HepG2 (cell line): Measurements from ENCODE around the gene POU5F1. TPM values are rescaled to one million over a fixed set of nuclear protein-coding genes. Genes with fewer than 3 reads are reported as not detected.

Source experiments
- EHMT2 ChIP-seq: fragments of 200-600 bp; sonication (generic); IDR thresholded peaks from 2 replicates; pipeline ENCODE4 v1.7.0; 2017; ENCODE audit warnings: antibody characterized with exemption, low read depth, low read length, borderline replicate concordance
- ETV6 ChIP-seq: sonication (generic); formaldehyde crosslinking; conservative IDR thresholded peaks from 2 replicates; pipeline ENCODE4 v1.4.0; 2020; ENCODE audit warnings: missing genetic modification reagents
- FOXM1 ChIP-seq: sonication (generic); formaldehyde crosslinking; IDR thresholded peaks from 2 replicates; pipeline ENCODE4 v1.5.0; 2020; ENCODE audit warnings: missing genetic modification reagents
- GTF2F1 ChIP-seq: fragments of 150-350 bp; IDR thresholded peaks from 2 replicates; pipeline ENCODE4 v1.6.1; 2014; ENCODE audit warnings: low read length
- KDM5A ChIP-seq: fragments of 200-600 bp; sonication (generic); IDR thresholded peaks from 2 replicates; pipeline ENCODE4 v1.7.0; 2018; ENCODE audit warnings: antibody characterized with exemption, mild to moderate bottlenecking, low read length, borderline replicate concordance
- KLF9 ChIP-seq: IDR thresholded peaks from 2 replicates; pipeline ENCODE4 v1.6.1; 2016; ENCODE audit warnings: low read depth
- SMARCE1 ChIP-seq: fragments of 450-650 bp; IDR thresholded peaks from 2 replicates; pipeline ENCODE4 v1.6.1; 2017; ENCODE audit warnings: borderline replicate concordance
- SP1 ChIP-seq, 2 experiments: fragments of 450-650 bp in 1 of 2; sonication (generic) in 1 of 2; formaldehyde crosslinking in 1 of 2; IDR thresholded peaks; 2 replicates each; pipeline versions ENCODE4 v1.4.0 to v1.6.1; 2016 to 2020; ENCODE audit warnings: missing genetic modification reagents in 1 of 2
- TBP ChIP-seq: sonication (generic); formaldehyde crosslinking; IDR thresholded peaks from 2 replicates; pipeline ENCODE4 v1.5.0; 2020; ENCODE audit warnings: missing genetic modification reagents
- TGIF2 ChIP-seq: IDR thresholded peaks from 2 replicates; pipeline ENCODE4 v1.6.1; 2016; ENCODE audit warnings: control low read depth, missing compliant biosample characterization
- XBP1 ChIP-seq: sonication (generic); formaldehyde crosslinking; IDR thresholded peaks from 2 replicates; pipeline ENCODE4 v1.5.0; 2020; ENCODE audit warnings: missing genetic modification reagents
- ZNF234 ChIP-seq: sonication (generic); formaldehyde crosslinking; conservative IDR thresholded peaks from 2 replicates; pipeline ENCODE4 v1.5.1; 2020; ENCODE audit warnings: mild to moderate bottlenecking, missing genetic modification reagents
- ZNF496 ChIP-seq: sonication (generic); formaldehyde crosslinking; IDR thresholded peaks from 2 replicates; pipeline ENCODE4 v1.8.1; 2023; ENCODE audit warnings: mild to moderate bottlenecking, moderate library complexity, missing genetic modification reagents; ENCODE audit not compliant: insufficient replicate concordance
- polyA plus RNA-seq, 8 experiments: library from polyadenylated mRNA; depleted of rRNA in 3 of 8; stranded (reverse) in 7 of 8; unstranded in 1 of 8; fragments of >200 nt; fragmentation: Illumina TruSeq in 4 of 8; extraction: Trizol in 4 of 8; gene quantifications; 2 replicates each; pipeline versions ENCODE4 v1.2.1 to v1.2.3, GENCODE V29; 2011 to 2016; ENCODE audit warnings: low read depth in 4 of 8, missing spikeins in 1 of 8, mixed read lengths in 1 of 8; ENCODE audit not compliant: insufficient read depth in 1 of 8
- total RNA-seq, 5 experiments: library from RNA; depleted of rRNA; stranded (reverse); fragments of >200 nt; fragmentation: Illumina TruSeq; extraction: Trizol; gene quantifications; 2 replicates each; pipeline ENCODE4 v1.2.3, GENCODE V29; 2016; ENCODE audit warnings: low read depth in 1 of 5
- TF ChIP-seq, protein P1 (sequence below): sonication (generic); formaldehyde crosslinking; IDR thresholded peaks from 2 replicates; pipeline ENCODE4 v1.5.1; 2020; ENCODE audit warnings: missing genetic modification reagents, mild to moderate bottlenecking, borderline replicate concordance
- TF ChIP-seq, protein P2 (sequence below): sonication (generic); formaldehyde crosslinking; IDR thresholded peaks from 2 replicates; pipeline ENCODE4 v1.4.0; 2020; ENCODE audit warnings: mild to moderate bottlenecking, missing genetic modification reagents
- TF ChIP-seq, protein P3 (sequence below): sonication (generic); formaldehyde crosslinking; IDR thresholded peaks from 2 replicates; pipeline ENCODE4 v1.4.0; 2020; ENCODE audit warnings: missing genetic modification reagents, borderline replicate concordance
- TF ChIP-seq, protein P4 (sequence below): sonication (generic); formaldehyde crosslinking; IDR thresholded peaks from 2 replicates; pipeline ENCODE4 v1.4.0; 2020; ENCODE audit warnings: missing genetic modification reagents
- TF ChIP-seq, protein P5 (sequence below): sonication (generic); formaldehyde crosslinking; IDR thresholded peaks from 2 replicates; pipeline ENCODE4 v1.4.0; 2020; ENCODE audit warnings: missing genetic modification reagents, borderline replicate concordance

Gene POU5F1
- total and polyA plus RNA-seq, 2 of the 13 experiments (the other 11 are each of a cell fraction or from before 2014, with no cell fraction given), result 2.5 to 7.2 TPM

DNA sequence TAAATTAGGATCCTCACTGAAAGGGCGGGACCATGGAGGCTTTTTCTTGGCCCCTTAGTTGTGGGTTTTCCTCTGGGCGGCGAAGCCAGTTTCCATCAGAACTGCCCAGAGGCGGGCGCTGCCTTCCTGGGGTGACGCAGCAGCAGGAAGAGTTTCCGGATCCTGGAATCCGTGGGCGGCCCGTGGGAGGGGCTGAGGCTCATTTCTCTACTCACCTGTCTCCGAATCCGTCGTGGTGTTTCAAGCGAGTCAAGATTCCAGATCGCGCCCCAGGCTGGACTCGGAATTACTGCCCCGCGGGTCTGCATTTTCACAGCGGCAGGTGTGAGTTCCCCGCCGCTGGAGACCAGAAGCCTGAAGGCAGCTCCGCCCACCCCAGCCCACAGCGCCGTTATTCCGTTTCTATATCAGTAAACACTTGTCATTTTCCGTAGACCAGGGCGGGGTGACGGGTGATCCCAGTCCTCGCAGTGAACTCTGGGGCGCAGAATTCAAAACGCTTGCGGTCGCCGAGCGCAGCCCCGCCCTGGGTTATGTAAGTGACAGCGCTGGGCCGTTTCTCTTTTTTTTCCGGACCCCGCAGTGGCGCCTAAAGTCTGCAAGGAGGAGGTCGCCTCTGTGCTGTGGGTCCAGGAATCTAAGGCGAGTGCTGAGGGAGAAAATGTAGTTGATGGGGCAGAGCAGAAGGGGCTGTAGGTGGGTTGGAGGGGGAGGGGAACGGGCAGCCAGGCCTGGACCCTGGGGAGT, 27.2 kb upstream of the POU5F1 start (continued):
- TF ChIP-seq SP1 (IDR thresholded peaks at IDR 0.05), result no peak
- TF ChIP-seq SP1 (CRISPR knock-in tag; IDR thresholded peaks at IDR 0.05), result no peak
- no peak for TF ChIP-seq ETV6
- TF ChIP-seq GTF2F1, result no peak
- TF ChIP-seq, protein P1, sequence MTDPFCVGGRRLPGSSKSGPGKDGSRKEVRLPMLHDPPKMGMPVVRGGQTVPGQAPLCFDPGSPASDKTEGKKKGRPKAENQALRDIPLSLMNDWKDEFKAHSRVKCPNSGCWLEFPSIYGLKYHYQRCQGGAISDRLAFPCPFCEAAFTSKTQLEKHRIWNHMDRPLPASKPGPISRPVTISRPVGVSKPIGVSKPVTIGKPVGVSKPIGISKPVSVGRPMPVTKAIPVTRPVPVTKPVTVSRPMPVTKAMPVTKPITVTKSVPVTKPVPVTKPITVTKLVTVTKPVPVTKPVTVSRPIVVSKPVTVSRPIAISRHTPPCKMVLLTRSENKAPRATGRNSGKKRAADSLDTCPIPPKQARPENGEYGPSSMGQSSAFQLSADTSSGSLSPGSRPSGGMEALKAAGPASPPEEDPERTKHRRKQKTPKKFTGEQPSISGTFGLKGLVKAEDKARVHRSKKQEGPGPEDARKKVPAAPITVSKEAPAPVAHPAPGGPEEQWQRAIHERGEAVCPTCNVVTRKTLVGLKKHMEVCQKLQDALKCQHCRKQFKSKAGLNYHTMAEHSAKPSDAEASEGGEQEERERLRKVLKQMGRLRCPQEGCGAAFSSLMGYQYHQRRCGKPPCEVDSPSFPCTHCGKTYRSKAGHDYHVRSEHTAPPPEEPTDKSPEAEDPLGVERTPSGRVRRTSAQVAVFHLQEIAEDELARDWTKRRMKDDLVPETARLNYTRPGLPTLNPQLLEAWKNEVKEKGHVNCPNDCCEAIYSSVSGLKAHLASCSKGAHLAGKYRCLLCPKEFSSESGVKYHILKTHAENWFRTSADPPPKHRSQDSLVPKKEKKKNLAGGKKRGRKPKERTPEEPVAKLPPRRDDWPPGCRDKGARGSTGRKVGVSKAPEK, result no peak
- no peak; the same call in 1 of the 2 replicates for TF ChIP-seq EHMT2
- TF ChIP-seq, protein P2, sequence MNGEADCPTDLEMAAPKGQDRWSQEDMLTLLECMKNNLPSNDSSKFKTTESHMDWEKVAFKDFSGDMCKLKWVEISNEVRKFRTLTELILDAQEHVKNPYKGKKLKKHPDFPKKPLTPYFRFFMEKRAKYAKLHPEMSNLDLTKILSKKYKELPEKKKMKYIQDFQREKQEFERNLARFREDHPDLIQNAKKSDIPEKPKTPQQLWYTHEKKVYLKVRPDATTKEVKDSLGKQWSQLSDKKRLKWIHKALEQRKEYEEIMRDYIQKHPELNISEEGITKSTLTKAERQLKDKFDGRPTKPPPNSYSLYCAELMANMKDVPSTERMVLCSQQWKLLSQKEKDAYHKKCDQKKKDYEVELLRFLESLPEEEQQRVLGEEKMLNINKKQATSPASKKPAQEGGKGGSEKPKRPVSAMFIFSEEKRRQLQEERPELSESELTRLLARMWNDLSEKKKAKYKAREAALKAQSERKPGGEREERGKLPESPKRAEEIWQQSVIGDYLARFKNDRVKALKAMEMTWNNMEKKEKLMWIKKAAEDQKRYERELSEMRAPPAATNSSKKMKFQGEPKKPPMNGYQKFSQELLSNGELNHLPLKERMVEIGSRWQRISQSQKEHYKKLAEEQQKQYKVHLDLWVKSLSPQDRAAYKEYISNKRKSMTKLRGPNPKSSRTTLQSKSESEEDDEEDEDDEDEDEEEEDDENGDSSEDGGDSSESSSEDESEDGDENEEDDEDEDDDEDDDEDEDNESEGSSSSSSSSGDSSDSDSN (CRISPR knock-in tag), result peak; percentile 33; the same call in 1 of the 2 replicates
- peak; percentile 56; the same call in 1 of the 2 replicates for TF ChIP-seq KDM5A
- no peak for TF ChIP-seq KLF9
- no peak for TF ChIP-seq SMARCE1
- TF ChIP-seq, protein P3, sequence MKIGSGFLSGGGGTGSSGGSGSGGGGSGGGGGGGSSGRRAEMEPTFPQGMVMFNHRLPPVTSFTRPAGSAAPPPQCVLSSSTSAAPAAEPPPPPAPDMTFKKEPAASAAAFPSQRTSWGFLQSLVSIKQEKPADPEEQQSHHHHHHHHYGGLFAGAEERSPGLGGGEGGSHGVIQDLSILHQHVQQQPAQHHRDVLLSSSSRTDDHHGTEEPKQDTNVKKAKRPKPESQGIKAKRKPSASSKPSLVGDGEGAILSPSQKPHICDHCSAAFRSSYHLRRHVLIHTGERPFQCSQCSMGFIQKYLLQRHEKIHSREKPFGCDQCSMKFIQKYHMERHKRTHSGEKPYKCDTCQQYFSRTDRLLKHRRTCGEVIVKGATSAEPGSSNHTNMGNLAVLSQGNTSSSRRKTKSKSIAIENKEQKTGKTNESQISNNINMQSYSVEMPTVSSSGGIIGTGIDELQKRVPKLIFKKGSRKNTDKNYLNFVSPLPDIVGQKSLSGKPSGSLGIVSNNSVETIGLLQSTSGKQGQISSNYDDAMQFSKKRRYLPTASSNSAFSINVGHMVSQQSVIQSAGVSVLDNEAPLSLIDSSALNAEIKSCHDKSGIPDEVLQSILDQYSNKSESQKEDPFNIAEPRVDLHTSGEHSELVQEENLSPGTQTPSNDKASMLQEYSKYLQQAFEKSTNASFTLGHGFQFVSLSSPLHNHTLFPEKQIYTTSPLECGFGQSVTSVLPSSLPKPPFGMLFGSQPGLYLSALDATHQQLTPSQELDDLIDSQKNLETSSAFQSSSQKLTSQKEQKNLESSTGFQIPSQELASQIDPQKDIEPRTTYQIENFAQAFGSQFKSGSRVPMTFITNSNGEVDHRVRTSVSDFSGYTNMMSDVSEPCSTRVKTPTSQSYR (CRISPR knock-in tag), result peak; percentile 68; the same call in 1 of the 2 replicates
- TF ChIP-seq TGIF2 (CRISPR knock-in tag), result no peak; the same call in 1 of the 2 replicates
- TF ChIP-seq ZNF496, result no peak
- no peak for TF ChIP-seq ZNF234 (CRISPR knock-in tag)
- 0 out of 2 replicates have a peak, but pooled peaks have one; percentile 55 for TF ChIP-seq TBP
- TF ChIP-seq FOXM1 (CRISPR knock-in tag), result no peak
- TF ChIP-seq, protein P4, sequence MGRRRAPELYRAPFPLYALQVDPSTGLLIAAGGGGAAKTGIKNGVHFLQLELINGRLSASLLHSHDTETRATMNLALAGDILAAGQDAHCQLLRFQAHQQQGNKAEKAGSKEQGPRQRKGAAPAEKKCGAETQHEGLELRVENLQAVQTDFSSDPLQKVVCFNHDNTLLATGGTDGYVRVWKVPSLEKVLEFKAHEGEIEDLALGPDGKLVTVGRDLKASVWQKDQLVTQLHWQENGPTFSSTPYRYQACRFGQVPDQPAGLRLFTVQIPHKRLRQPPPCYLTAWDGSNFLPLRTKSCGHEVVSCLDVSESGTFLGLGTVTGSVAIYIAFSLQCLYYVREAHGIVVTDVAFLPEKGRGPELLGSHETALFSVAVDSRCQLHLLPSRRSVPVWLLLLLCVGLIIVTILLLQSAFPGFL (CRISPR knock-in tag), result no peak
- no peak for TF ChIP-seq XBP1 (CRISPR knock-in tag)
- TF ChIP-seq, protein P5, sequence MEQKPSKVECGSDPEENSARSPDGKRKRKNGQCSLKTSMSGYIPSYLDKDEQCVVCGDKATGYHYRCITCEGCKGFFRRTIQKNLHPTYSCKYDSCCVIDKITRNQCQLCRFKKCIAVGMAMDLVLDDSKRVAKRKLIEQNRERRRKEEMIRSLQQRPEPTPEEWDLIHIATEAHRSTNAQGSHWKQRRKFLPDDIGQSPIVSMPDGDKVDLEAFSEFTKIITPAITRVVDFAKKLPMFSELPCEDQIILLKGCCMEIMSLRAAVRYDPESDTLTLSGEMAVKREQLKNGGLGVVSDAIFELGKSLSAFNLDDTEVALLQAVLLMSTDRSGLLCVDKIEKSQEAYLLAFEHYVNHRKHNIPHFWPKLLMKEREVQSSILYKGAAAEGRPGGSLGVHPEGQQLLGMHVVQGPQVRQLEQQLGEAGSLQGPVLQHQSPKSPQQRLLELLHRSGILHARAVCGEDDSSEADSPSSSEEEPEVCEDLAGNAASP (CRISPR knock-in tag), result no peak
